ENCODE measurements around the gene ZNF277.

ZNF277 gene

DNA sequence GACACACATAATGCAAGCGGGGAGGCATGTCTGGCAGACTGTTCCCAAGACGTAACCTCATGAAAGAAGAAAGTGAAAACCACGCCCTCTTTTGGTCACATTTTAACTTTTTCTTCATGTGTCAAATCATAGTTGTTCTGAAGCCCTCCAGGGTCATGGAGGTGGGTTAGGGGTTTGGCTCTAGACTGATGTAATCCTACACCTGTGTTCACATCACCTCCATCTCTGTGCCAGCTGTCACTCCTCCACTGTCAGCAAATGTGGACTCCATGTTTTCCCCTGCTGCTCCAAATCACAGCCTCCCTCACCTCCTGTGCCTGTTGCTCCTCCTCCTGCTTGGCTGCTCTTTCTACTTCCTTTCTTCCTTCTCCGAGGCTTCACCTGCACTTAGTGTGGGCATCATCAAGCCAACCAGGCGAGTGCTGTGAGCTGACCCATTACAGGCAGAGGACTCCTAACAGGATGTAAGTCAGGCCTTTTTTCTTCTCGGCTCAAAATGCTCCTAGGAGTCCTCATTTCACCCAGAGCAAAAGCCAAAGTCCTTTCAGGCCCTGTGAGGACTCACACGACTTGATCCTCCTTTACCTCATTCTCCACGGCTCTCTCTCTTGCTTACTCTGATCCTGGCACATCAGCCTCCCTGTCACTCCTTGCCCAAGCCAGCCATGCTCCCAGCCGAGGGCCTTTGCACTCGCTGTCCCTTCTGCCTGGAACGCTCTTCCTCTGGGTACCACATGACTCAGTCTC is 177.3 kb downstream of the ZNF277 start:
- TF ChIP-seq ESRRG (CRISPR knock-in tag; IDR thresholded peaks at IDR 0.05) (no peak), ZNF8 (CRISPR knock-in tag; IDR thresholded peaks at IDR 0.05) (no peak), TOX (CRISPR knock-in tag; IDR thresholded peaks at IDR 0.05; ENCODE audit: borderline replicate concordance) (no peak)
- peak; percentile 71 for ATAC-seq

DNA sequence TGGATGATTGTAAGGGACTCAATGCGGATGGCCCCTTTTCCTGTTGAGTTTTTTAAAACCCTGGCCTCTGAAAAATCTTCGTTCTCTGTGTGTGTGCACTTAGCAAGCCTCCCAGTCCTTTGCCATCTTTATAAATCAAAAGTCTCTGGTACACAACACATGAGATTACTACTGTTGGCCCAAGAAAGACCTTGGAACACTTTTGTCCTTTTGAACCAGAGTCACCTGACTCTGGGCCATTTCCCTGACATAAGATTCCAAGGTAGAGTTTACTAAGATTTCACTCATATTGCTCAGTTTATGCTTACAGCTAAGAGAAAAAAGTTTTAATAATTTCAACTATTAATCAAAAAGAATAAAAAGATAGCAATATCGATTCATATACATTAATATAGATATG is 179.0 kb downstream of the ZNF277 start:
- ATAC-seq: no peak
- TF ChIP-seq ZNF8 (CRISPR knock-in tag; IDR thresholded peaks at IDR 0.05): no peak
- no peak for TF ChIP-seq ARNTL (CRISPR knock-in tag; IDR thresholded peaks at IDR 0.05; ENCODE audit: borderline replicate concordance, low read depth)
- TF ChIP-seq, protein P1, sequence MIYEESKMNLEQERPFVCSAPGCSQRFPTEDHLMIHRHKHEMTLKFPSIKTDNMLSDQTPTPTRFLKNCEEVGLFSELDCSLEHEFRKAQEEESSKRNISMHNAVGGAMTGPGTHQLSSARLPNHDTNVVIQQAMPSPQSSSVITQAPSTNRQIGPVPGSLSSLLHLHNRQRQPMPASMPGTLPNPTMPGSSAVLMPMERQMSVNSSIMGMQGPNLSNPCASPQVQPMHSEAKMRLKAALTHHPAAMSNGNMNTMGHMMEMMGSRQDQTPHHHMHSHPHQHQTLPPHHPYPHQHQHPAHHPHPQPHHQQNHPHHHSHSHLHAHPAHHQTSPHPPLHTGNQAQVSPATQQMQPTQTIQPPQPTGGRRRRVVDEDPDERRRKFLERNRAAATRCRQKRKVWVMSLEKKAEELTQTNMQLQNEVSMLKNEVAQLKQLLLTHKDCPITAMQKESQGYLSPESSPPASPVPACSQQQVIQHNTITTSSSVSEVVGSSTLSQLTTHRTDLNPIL (CRISPR knock-in tag; IDR thresholded peaks at IDR 0.05; ENCODE audit: low read depth): no peak
- TF ChIP-seq, protein P2, sequence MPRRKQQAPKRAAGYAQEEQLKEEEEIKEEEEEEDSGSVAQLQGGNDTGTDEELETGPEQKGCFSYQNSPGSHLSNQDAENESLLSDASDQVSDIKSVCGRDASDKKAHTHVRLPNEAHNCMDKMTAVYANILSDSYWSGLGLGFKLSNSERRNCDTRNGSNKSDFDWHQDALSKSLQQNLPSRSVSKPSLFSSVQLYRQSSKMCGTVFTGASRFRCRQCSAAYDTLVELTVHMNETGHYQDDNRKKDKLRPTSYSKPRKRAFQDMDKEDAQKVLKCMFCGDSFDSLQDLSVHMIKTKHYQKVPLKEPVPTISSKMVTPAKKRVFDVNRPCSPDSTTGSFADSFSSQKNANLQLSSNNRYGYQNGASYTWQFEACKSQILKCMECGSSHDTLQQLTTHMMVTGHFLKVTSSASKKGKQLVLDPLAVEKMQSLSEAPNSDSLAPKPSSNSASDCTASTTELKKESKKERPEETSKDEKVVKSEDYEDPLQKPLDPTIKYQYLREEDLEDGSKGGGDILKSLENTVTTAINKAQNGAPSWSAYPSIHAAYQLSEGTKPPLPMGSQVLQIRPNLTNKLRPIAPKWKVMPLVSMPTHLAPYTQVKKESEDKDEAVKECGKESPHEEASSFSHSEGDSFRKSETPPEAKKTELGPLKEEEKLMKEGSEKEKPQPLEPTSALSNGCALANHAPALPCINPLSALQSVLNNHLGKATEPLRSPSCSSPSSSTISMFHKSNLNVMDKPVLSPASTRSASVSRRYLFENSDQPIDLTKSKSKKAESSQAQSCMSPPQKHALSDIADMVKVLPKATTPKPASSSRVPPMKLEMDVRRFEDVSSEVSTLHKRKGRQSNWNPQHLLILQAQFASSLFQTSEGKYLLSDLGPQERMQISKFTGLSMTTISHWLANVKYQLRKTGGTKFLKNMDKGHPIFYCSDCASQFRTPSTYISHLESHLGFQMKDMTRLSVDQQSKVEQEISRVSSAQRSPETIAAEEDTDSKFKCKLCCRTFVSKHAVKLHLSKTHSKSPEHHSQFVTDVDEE (CRISPR knock-in tag; IDR thresholded peaks at IDR 0.05): no peak
- no peak for TF ChIP-seq ZNF70 (CRISPR knock-in tag; IDR thresholded peaks at IDR 0.05)
- TF ChIP-seq TOX (CRISPR knock-in tag; IDR thresholded peaks at IDR 0.05; ENCODE audit: borderline replicate concordance): no peak
- TF ChIP-seq, protein P3, sequence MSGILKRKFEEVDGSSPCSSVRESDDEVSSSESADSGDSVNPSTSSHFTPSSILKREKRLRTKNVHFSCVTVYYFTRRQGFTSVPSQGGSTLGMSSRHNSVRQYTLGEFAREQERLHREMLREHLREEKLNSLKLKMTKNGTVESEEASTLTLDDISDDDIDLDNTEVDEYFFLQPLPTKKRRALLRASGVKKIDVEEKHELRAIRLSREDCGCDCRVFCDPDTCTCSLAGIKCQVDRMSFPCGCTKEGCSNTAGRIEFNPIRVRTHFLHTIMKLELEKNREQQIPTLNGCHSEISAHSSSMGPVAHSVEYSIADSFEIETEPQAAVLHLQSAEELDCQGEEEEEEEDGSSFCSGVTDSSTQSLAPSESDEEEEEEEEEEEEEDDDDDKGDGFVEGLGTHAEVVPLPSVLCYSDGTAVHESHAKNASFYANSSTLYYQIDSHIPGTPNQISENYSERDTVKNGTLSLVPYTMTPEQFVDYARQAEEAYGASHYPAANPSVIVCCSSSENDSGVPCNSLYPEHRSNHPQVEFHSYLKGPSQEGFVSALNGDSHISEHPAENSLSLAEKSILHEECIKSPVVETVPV (CRISPR knock-in tag; IDR thresholded peaks at IDR 0.05): no peak
- TF ChIP-seq PPARA (CRISPR knock-in tag; IDR thresholded peaks at IDR 0.05; ENCODE audit: borderline replicate concordance): no peak
- no peak for TF ChIP-seq ZNF565 (CRISPR knock-in tag; conservative IDR thresholded peaks at IDR 0.05; ENCODE audit: low read depth)
- no peak for TF ChIP-seq BACH2 (CRISPR knock-in tag; IDR thresholded peaks at IDR 0.05; ENCODE audit: borderline replicate concordance)
- TF ChIP-seq ZFP3 (CRISPR knock-in tag; IDR thresholded peaks at IDR 0.05): no peak
- TF ChIP-seq, protein P4, sequence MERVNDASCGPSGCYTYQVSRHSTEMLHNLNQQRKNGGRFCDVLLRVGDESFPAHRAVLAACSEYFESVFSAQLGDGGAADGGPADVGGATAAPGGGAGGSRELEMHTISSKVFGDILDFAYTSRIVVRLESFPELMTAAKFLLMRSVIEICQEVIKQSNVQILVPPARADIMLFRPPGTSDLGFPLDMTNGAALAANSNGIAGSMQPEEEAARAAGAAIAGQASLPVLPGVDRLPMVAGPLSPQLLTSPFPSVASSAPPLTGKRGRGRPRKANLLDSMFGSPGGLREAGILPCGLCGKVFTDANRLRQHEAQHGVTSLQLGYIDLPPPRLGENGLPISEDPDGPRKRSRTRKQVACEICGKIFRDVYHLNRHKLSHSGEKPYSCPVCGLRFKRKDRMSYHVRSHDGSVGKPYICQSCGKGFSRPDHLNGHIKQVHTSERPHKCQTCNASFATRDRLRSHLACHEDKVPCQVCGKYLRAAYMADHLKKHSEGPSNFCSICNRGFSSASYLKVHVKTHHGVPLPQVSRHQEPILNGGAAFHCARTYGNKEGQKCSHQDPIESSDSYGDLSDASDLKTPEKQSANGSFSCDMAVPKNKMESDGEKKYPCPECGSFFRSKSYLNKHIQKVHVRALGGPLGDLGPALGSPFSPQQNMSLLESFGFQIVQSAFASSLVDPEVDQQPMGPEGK (CRISPR knock-in tag; IDR thresholded peaks at IDR 0.05; ENCODE audit: borderline replicate concordance): no peak
- no peak for TF ChIP-seq ZFP30 (CRISPR knock-in tag; IDR thresholded peaks at IDR 0.05)
- TF ChIP-seq TCF4 (CRISPR knock-in tag; IDR thresholded peaks at IDR 0.05; ENCODE audit: borderline replicate concordance): no peak
- no peak for TF ChIP-seq ZC3H10 (CRISPR knock-in tag; IDR thresholded peaks at IDR 0.05)
- no peak for TF ChIP-seq OSR1 (CRISPR knock-in tag; IDR thresholded peaks at IDR 0.05)

DNA sequence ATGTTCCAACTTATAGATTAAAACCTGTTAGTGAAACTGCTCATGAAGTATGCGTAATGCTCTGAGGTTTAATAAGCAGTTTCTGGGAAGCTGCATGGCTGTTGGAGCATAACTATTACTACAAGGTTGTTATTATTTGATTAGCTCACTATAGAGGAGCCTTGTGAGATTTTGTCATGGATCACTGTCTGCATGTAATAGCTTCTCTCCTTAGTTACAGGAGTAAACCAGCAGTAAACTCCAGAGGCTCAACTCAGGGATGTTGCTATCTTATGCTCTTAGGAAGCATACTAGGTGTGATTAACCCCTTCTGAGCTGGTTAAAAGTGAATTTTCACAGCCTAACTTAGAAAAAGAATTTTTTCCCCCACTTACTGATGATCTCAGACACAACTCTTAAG is 180.1 kb downstream of the ZNF277 start:
- TF ChIP-seq ZFP30 (CRISPR knock-in tag; IDR thresholded peaks at IDR 0.05) (no peak), ARNTL (CRISPR knock-in tag; IDR thresholded peaks at IDR 0.05; ENCODE audit: borderline replicate concordance, low read depth) (no peak), CSDC2 (CRISPR knock-in tag; IDR thresholded peaks at IDR 0.05) (no peak), TCF4 (CRISPR knock-in tag; IDR thresholded peaks at IDR 0.05; ENCODE audit: borderline replicate concordance) (no peak), ZNF8 (CRISPR knock-in tag; IDR thresholded peaks at IDR 0.05) (no peak), RARB (CRISPR knock-in tag; IDR thresholded peaks at IDR 0.05) (no peak), ZC3H10 (CRISPR knock-in tag; IDR thresholded peaks at IDR 0.05) (no peak), SNAI2 (CRISPR knock-in tag; IDR thresholded peaks at IDR 0.05) (no peak), TOX (CRISPR knock-in tag; IDR thresholded peaks at IDR 0.05; ENCODE audit: borderline replicate concordance) (no peak), ZNF565 (CRISPR knock-in tag; conservative IDR thresholded peaks at IDR 0.05; ENCODE audit: low read depth) (no peak), ESRRG (CRISPR knock-in tag; IDR thresholded peaks at IDR 0.05) (no peak), ZFP3 (CRISPR knock-in tag; IDR thresholded peaks at IDR 0.05) (no peak)
- TF ChIP-seq, protein P4 (CRISPR knock-in tag; IDR thresholded peaks at IDR 0.05; ENCODE audit: borderline replicate concordance): no peak
- TF ChIP-seq, protein P1 (CRISPR knock-in tag; IDR thresholded peaks at IDR 0.05; ENCODE audit: low read depth): no peak
- TF ChIP-seq, protein P3 (CRISPR knock-in tag; IDR thresholded peaks at IDR 0.05): no peak
- no peak for ATAC-seq

All from SK-N-SH treated with all-trans-retinoic acid at 6 μM for 48 hours (cell line).